ENCODE results near the gene ZBTB32. TPM values are rescaled to one million over a fixed set of nuclear protein-coding genes. Genes with fewer than 3 reads are reported as not detected.
A peak's percentile ranks its signal among the peaks of the same experiment; 100 is the strongest.

ZBTB32 gene
- total RNA-seq, 1 donor from 2014 or later: not detected

GRCh38 chr19:35751839-35752745, 47.7 kb downstream of the ZBTB32 start:
- no peak for DNase-seq (ENCODE audit: low read depth in 2 of 2)

GRCh38 chr19:35752746-35753350, 48.5 kb downstream of the ZBTB32 start:
- no peak for DNase-seq (ENCODE audit: low read depth in 2 of 2)

DNA sequence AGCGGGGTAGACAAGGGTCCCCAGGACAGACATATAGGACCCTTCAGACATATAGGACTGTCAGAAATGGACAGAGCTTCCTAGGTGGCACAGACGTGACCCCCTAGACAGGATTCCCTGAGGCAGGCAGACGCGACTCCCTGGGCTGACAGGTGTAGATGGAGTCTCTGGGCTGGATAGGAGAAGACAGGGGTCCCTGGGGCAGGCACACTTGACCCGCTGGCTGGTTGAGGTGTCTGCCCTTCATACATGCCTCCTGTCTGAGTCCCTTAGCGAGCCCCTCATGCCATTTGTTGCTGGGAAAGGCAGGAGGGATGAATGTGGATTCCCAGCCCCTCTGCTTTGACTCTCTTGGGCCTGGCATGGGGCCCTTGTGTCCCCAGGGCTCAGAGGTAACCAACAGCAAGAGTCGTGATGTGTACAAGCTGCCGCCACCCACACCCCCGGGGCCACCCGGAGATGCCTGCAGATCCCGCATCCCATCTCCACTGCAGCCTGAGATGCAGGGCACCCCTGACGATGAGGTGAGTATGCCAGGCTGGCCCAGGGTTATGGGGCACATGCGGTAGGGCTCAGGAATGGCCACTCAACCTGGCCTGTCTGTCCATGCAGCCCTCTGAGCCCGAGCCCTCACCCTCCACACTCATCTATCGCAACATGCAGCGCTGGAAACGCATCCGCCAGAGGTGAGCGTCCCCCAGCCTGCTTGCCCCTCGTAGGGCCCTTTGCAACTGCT, 49.4 kb downstream of the ZBTB32 start:
- DNase-seq (ENCODE audit: low read depth in 2 of 2): no peak

DNA sequence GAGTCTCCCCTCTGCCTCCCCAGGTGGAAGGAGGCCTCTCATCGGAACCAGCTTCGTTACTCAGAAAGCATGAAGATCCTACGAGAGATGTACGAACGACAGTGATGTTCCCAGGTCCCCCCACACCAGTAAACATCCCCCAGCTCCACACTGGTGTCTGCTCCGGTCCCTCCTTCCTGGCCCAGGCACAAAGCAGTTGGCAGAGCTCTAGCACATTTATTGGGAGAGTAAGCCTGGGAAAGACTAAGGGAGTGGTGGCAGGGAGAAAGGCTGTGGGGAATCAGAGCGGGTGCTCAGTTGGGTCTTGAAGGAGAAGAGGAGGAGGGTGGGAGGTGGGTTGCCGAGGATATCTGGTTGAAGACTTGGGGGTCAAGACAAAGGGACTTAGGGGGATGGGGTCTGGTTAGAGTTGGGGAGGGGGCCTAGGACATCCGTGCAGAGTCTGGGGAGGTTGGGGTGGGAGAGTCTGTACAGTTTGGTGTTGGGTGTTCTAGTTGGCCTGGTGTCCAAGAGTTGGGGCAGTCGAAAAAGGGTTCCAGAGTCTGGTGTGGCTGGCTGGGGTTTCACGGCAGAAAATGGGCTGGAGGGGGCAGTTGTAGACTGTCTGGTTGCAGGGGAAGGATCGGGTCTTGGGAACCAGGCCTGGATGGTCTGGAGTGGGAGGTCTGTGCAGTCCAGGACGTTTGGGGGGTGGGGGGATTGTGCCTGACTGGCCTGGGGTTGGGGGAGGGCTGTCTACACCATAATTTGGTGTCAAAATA, 50.2 kb downstream of the ZBTB32 start:
- no peak for DNase-seq (ENCODE audit: low read depth in 2 of 2)

DNA sequence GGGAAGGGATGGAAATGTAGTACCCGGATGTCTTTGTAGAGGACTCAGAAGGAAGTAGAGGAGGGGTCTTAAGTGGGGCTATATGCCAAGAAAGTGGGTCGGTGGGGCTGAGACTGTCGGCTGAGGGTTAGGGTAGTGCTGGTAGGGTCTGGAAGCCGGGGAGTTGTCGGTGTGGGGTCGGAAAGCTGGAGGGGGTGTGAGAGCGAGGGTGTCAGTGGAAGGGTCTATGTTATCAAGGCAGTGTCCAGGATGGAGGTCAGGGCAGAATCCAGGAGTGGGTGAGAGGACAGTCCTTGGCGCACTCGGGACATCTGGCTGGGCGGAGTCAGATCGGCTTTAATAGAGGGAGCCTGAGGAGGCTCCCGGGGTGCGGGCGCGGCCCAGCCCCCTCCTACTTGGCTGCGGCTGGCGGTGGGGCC, 50.8 kb downstream of the ZBTB32 start:
- no peak for DNase-seq (ENCODE audit: low read depth in 2 of 2)

- peak in 1 of 2 donors; percentile 60 for DNase-seq (ENCODE audit: low read depth in 2 of 2)
Measured at GRCh38 chr19:35755550-35756376, 51.4 kb downstream of the ZBTB32 start.

DNA sequence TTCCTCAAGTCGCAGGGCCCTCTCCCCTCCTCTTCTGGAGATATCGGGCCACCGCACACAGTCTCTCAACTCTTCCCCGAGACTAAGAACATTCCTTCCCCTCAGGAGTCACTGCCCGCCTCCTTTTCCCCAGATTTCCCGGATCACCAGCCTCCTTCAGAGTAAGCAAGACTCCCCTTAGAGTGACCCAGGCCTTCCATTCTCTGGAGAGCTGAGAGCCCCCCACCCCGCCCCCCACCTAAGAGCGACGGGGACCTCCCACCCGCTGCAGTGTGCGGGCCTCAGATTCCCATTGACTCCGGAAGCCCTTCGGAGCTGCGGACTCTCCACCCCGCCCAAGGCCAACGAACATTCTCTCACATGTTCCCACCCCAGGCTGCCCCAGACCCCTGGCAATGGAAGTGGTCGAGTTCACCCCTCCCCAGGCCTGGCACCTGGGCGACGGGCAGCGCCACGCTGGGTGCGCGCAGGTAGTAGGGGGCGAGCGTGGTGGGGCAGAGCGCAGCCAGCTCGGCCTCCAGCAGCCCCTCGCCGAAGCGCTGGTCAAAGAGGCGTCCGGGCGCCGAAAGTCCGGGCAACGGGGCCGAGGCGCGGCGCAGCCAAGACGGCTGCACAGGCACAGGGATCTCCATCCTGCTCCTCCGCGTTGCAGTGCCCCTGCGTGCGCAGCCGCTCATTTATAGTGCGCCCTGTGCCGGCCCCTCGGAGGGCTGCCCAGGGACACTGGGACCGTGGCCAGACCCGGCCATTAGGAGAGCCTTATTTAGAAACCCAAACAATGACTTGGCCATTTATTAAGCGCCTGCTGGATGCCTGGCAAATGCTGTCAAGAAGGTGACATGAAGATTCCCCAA, 52.2 kb downstream of the ZBTB32 start, which contains the start of gene HSPB6:
HSPB6 (minus strand) TSS at position 653 of the 854 bp plus-strand sequence; CDS start at position 632, 21 bp downstream.
- DNase-seq (ENCODE audit: low read depth in 2 of 2): peak; percentile 31 to 37

DNA sequence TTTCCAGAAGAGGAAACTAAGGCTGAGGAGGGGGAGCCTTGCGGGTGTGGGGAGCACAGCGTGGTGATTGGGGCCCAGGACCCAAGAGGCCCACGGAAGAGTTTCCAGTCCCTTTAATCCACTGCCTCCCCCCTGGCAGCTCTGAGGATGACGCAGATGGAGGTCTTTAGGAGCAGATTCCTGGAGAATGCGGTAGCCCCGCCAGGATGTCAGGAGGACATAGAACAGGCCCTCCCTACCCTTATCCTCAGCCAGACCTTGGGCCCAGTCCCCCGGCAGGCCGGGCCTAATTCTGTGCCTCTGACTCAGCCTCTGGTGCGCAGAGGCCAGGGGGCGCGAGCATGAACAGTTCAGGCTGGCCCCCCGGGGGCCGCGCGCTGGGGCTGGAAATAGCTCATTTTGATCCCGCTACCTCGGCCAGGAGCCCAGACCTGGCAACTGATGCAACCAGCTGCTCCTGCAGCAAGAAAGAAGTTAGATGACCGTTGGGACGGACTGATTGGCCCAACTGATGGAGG, 52.9 kb downstream of the ZBTB32 start:
- peak in 1 of 2 donors; percentile 67 for DNase-seq (ENCODE audit: low read depth in 2 of 2)

DNA sequence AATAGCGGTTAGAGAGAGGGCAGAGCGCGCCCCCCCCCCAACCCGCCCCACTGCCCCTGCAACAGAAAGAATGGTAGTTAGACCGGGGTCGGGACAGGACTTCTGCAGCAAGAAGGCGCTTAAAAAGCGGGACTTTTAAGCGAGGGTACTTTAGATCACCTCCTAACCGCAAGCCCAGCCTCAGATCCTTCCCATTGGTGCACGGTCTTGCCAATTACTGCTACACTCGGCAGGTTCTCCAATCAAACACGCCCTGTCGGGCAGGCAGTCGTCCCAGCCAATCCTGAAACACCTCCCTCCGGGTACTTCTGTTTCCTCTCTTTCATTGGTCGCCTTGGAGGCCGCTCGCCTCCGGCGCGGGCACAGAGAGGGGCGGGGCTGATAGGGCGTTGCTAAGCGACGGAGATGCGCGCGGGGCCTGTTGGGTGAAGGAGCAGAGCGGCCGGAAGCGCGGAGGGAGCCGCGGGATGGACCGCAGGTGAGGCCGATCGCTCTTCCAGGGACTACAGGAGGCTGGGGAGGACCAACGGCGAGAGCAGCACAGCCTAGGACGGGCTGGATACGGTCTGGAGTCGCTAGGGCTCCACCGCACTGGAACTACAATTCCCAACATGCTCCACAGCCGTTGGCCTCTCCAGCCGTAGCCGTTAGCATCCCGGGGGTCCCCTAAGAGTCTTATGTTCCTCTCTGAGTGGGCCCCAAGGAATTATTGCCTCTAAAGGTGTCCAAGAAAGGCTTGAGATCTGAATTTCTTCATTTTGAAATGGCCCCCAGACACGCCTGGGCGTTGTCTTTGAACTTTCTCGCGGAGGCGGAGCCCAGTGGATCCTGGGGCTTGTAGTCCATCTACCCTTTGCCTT, 53.6 kb downstream of the ZBTB32 start, which contains the start of gene PROSER3:
PROSER3 (plus strand) TSS at position 428 of the 860 bp plus-strand sequence; CDS start at position 468, 40 bp downstream.
- DNase-seq (ENCODE audit: low read depth in 2 of 2): peak; percentile 99 to 100

GRCh38 chr19:35759697-35760096, 55.3 kb downstream of the ZBTB32 start:
- DNase-seq (ENCODE audit: low read depth in 2 of 2): no peak

- no peak for DNase-seq (ENCODE audit: low read depth in 2 of 2)
Measured at GRCh38 chr19:35760711-35761349, 56.5 kb downstream of the ZBTB32 start.

- DNase-seq (ENCODE audit: low read depth in 2 of 2): no peak
Measured at GRCh38 chr19:35764432-35765315, 60.3 kb downstream of the ZBTB32 start.

Measured in lung microvascular endothelial cell (primary cell).